ENCODE data around the gene WDR59. TPM values are rescaled to one million over a fixed set of nuclear protein-coding genes. Genes with fewer than 3 reads are reported as not detected.

The WDR59 gene
- total and polyA plus RNA-seq, 4 donors: 11.2 to 60.1 (median 32.0) TPM

- DNase-seq (no peak), ATAC-seq (ENCODE audit: insufficient read depth, low FRiP score) (no peak)
- TF ChIP-seq CTCF (IDR thresholded peaks at IDR 0.05; ENCODE audit: control extremely low read depth, extremely low read depth): no peak
- H3K9me3 ChIP-seq (ENCODE audit: control insufficient read depth in 4 of 4, insufficient read depth in 3 of 4, low read length in 3 of 4): peaks cover 0 to 6% (median 3%) of the 10 kb centered on the region in 4 donors
- WGBS, 2 donors: 73 to 81% methylated on average over 3 of the region's 3 CpGs
- no peak overlapping the region for H3K9ac ChIP-seq (ENCODE audit: insufficient read depth in 1 of 2, low read length in 2 of 2)
- no peak overlapping the region for H3K4me3 ChIP-seq
- H3K4me1 ChIP-seq (ENCODE audit: control insufficient read depth in 5 of 5, insufficient read depth in 5 of 5, low read length in 5 of 5): no peaks in the 10 kb centered on the region
- H3K36me3 ChIP-seq (ENCODE audit: control insufficient read depth in 4 of 4, insufficient read depth in 4 of 4, low read length in 4 of 4): no peaks in the 10 kb centered on the region
- H3K27me3 ChIP-seq (ENCODE audit: control insufficient read depth in 3 of 3, insufficient read depth in 3 of 3, low read length in 2 of 3): no peaks in the 10 kb centered on the region
- no peak overlapping the region for H3K27ac ChIP-seq (ENCODE audit: low read depth in 1 of 2, low read length in 1 of 2)
Measured at GRCh38 chr16:74825016-74825415, 159.9 kb downstream of the WDR59 start.

Other genes with a start within 250 kb of the WDR59 start
- gene FA2H, start 210.3 kb downstream of the WDR59 start, total RNA-seq: 1 to 10 TPM; 5.9 to 7.1 TPM
- gene FA2H, start 210.3 kb downstream of the WDR59 start, polyA plus RNA-seq: 1 to 10 TPM; 2.1 to 3.5 TPM
- gene ZNRF1, start 13.9 kb upstream of the WDR59 start, total RNA-seq: 10 to 100 TPM; 21.4 to 25.1 TPM
- gene ZNRF1, start 13.9 kb upstream of the WDR59 start, polyA plus RNA-seq: 10 to 100 TPM in 1 of 2 donors, 1 to 10 TPM in 1; 8.9 to 11.0 TPM
- 10 to 100 TPM in 1 of 2 donors, 1 to 10 TPM in 1; 7.0 to 17.0 TPM for gene LDHD, start 131.7 kb upstream of the WDR59 start, total RNA-seq
- 1 to 10 TPM; 4.3 to 9.2 TPM for gene LDHD, start 131.7 kb upstream of the WDR59 start, polyA plus RNA-seq
- 10 to 100 TPM in 1 of 2 donors, 1 to 10 TPM in 1; 8.7 to 18.4 TPM for gene ZFP1, start 163.4 kb upstream of the WDR59 start, total RNA-seq
- gene ZFP1, start 163.4 kb upstream of the WDR59 start, polyA plus RNA-seq: 1 to 10 TPM; 3.3 to 3.5 TPM
- gene CTRB2, start 222.0 kb upstream of the WDR59 start, total RNA-seq: 10 to 100 TPM in 1 of 2 donors, not detected in 1; 14.6 TPM
- 1 to 10 TPM in 1 of 2 donors, under 1 TPM in 1; 0.65 to 1.3 TPM for gene CTRB2, start 222.0 kb upstream of the WDR59 start, polyA plus RNA-seq
- 1 to 10 TPM in 1 of 2 donors, not detected in 1; 6.5 TPM for gene CTRB1, start 233.9 kb upstream of the WDR59 start, total RNA-seq
- under 1 TPM; 0.33 to 0.97 TPM for gene CTRB1, start 233.9 kb upstream of the WDR59 start, polyA plus RNA-seq